Endothelial cell (in vitro differentiated cells): ENCODE measurements around the gene RASAL2. TPM values are rescaled to one million over a fixed set of nuclear protein-coding genes. Genes with fewer than 3 reads are reported as not detected.
A peak's percentile ranks its signal among the peaks of the same experiment; 100 is the strongest.

Experiments
- DNase-seq: peaks from one replicate; pipeline ENCODE4 v3.0.0; 2021; ENCODE audit warnings: low spot score
- H3K27ac Mint-ChIP-seq: one replicate; pipeline ENCODE4 v1.8.0; 2021; ENCODE audit warnings: mixed read lengths, inconsistent platforms; ENCODE audit not compliant: unreplicated experiment
- H3K27me3 Mint-ChIP-seq: one replicate; pipeline ENCODE4 v1.8.0; 2021; ENCODE audit warnings: mild to moderate bottlenecking, moderate library complexity, mixed read lengths, inconsistent platforms; ENCODE audit not compliant: unreplicated experiment
- H3K36me3 Mint-ChIP-seq: one replicate; pipeline ENCODE4 v1.8.0; 2021; ENCODE audit warnings: mild to moderate bottlenecking, low read depth, mixed read lengths, inconsistent platforms; ENCODE audit not compliant: unreplicated experiment
- H3K4me1 Mint-ChIP-seq: one replicate; pipeline ENCODE4 v1.8.0; 2021; ENCODE audit warnings: mild to moderate bottlenecking, mixed read lengths, inconsistent platforms; ENCODE audit not compliant: unreplicated experiment
- H3K4me3 Mint-ChIP-seq: one replicate; pipeline ENCODE4 v1.8.0; 2021; ENCODE audit warnings: mild to moderate bottlenecking, mixed read lengths, inconsistent platforms; ENCODE audit not compliant: unreplicated experiment
- H3K9me3 Mint-ChIP-seq: one replicate; pipeline ENCODE4 v1.8.0; 2021; ENCODE audit warnings: mixed read lengths, inconsistent platforms; ENCODE audit not compliant: unreplicated experiment
- total RNA-seq: library from RNA; stranded (reverse); fragmentation: NEBNext Ultra II Directional; extraction: Animal tissue kit (Norgen Biotek cat#: 25700); gene quantifications from one replicate; pipeline ENCODE4 v1.2.1, GENCODE V29; 2021; ENCODE audit not compliant: unreplicated experiment
- TF ChIP-seq, protein P1 (sequence below): fragments of 200-600 bp; sonication (generic); IDR thresholded peaks from one replicate; pipeline ENCODE4 v1.5.0; 2021; ENCODE audit warnings: antibody characterized with exemption; ENCODE audit not compliant: unreplicated experiment

Gene RASAL2
- total RNA-seq, 1 donor from 2014 or later: 82.1 TPM

DNA sequence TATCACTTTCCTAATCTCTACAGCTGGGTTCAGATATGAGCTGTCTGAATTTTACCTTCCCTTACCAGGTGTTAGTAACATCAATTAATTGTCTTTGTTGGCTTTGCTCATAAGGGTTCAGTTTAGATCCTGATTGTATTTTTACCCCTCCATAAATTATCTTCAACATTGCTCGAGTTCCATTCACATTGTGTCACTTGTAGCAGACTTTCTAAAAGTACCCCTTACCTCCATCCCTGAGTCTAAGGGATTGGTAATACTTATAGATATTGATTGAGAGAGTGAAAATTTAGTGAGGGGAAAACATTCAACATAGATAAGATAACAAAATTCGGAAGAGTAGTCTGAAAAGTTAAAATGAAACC lies 7.3 kb downstream of the RASAL2 start:
- peaks cover 35% of the 10 kb centered on the region for H3K4me1 Mint-ChIP-seq
- no peaks in the 10 kb centered on the region for H3K36me3 Mint-ChIP-seq
- H3K27ac Mint-ChIP-seq: peak overlapping the region; percentile 55
- no peak for DNase-seq
- TF ChIP-seq, protein P1, sequence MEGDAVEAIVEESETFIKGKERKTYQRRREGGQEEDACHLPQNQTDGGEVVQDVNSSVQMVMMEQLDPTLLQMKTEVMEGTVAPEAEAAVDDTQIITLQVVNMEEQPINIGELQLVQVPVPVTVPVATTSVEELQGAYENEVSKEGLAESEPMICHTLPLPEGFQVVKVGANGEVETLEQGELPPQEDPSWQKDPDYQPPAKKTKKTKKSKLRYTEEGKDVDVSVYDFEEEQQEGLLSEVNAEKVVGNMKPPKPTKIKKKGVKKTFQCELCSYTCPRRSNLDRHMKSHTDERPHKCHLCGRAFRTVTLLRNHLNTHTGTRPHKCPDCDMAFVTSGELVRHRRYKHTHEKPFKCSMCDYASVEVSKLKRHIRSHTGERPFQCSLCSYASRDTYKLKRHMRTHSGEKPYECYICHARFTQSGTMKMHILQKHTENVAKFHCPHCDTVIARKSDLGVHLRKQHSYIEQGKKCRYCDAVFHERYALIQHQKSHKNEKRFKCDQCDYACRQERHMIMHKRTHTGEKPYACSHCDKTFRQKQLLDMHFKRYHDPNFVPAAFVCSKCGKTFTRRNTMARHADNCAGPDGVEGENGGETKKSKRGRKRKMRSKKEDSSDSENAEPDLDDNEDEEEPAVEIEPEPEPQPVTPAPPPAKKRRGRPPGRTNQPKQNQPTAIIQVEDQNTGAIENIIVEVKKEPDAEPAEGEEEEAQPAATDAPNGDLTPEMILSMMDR: no peak
- no peaks in the 10 kb centered on the region for H3K27me3 Mint-ChIP-seq
- H3K9me3 Mint-ChIP-seq: no peaks in the 10 kb centered on the region
- no peak overlapping the region for H3K4me3 Mint-ChIP-seq

DNA sequence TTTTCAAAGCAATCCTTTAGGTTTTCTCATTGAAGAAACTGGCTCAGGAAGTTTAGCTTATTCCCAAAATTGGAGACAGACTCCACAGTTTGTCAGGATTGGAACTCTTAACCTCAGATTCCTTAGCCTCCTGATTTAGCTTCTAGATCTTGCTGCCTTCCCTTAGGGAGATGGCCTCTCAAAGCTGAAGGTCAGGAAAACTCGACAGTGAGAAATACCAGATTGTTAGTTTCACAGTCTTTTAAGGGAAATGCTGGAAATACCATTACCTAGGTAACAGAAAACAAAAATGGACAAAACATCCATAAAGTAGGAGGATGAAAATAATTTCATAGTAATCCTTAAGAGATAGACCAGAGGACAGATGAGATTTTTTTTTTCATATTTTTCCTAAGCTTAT lies 7.8 kb downstream of the RASAL2 start:
- no peak for DNase-seq
- TF ChIP-seq, protein P1: no peak
- Mint-ChIP-seq H3K4me3 (peak overlapping the region; percentile 47), H3K36me3 (no peaks in the 10 kb centered on the region), H3K9me3 (no peaks in the 10 kb centered on the region), H3K4me1 (peaks cover 32% of the 10 kb centered on the region), H3K27me3 (no peaks in the 10 kb centered on the region), H3K27ac (peak overlapping the region; percentile 80)

DNA sequence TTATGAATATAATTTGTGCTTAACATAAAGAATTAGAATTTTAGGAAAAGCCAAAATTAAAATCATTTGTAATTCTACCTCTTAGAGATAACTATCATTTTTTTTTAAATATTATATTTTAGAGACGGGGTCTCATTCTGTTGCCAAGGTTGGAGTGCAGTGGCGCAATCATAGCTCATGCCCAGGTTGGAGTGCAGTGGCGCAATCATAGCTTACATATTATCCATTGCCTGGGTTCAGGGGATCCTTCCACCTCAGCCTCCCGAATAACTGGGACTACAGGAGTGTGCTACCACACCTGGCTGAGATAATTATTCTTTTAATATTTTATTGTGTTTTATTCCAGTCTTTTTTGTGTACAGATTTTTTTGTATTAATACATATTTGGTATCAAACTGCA lies 8.3 kb downstream of the RASAL2 start:
- Mint-ChIP-seq H3K4me3 (no peak overlapping the region), H3K4me1 (peaks cover 26% of the 10 kb centered on the region), H3K27ac (no peak overlapping the region), H3K27me3 (no peaks in the 10 kb centered on the region), H3K36me3 (no peaks in the 10 kb centered on the region), H3K9me3 (no peaks in the 10 kb centered on the region)
- DNase-seq: no peak
- TF ChIP-seq, protein P1: no peak

- Mint-ChIP-seq H3K27me3 (no peaks in the 10 kb centered on the region), H3K9me3 (no peaks in the 10 kb centered on the region), H3K36me3 (no peaks in the 10 kb centered on the region), H3K27ac (no peak overlapping the region), H3K4me1 (peaks cover 7% of the 10 kb centered on the region), H3K4me3 (no peak overlapping the region)
- DNase-seq: no peak
- TF ChIP-seq, protein P1: no peak
These were observed 13.9 kb downstream of the RASAL2 start for GRCh38 chr1:178107823-178108222.

DNA sequence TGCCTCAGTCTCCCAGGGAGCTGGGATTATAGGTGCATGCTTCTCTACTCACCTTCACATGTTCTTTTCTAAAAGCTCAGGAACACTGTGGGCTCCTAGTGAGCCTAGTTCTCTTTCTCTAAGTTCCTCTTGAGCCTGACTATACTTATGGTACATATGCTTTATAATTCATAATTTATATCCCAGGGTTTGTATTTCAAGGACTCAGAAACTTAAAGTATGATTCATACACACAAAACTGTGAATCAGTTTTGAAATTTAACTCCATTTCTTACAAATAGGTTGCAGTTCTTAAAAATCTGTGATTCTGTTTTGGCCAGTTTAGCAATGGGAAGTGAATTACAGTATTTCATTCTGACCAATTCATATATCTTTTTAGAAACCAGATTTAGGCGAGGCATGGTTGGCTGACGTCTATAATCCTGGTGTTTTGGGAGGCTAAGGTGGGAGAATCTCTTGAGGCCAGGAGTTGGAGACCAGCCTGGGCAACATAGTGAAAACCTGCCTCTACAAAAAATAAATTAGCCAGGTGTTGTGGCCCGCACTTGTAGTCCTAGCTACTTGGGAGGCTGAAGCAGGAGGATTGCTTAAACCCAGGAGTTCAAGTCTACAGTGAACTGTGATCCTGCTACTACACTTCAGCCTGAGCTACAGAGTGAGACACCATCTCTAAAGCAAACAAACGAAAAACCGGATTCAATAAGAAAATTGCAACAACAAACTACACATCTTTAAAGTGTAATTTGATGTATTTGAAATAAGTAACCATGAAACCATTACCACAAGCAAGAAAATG lies 15.6 kb downstream of the RASAL2 start:
- peaks cover 11% of the 10 kb centered on the region for H3K4me1 Mint-ChIP-seq
- H3K9me3 Mint-ChIP-seq: no peaks in the 10 kb centered on the region
- no peak for DNase-seq
- TF ChIP-seq, protein P1: no peak
- H3K4me3 Mint-ChIP-seq: no peak overlapping the region
- peaks cover 3% of the 10 kb centered on the region for H3K27me3 Mint-ChIP-seq
- H3K36me3 Mint-ChIP-seq: no peaks in the 10 kb centered on the region
- H3K27ac Mint-ChIP-seq: no peak overlapping the region
